CD4-positive, alpha-beta T cell treated with Interleukin-17A for 1 hour (primary cell): Measurements from ENCODE around the gene YBX1.
"Not testable (repeated sequence)": the region's sequence is repeated elsewhere in the genome, so short reads cannot be mapped to it uniquely, and the experiment has no call there.

ENCODE experiments used
- DNase-seq: peaks from one replicate; pipeline ENCODE4 v3.0.0-alpha.2; 2020

The YBX1 gene

GRCh38 chr1:42681741-42682483 lies at the start of gene YBX1:
TSS of gene YBX1 (plus strand) at chr1:42682418. CDS start at chr1:42682566, 148 bp downstream.
- DNase-seq: peak; percentile 99

- DNase-seq: no peak
These were observed 43.1 kb upstream of the YBX1 start for GRCh38 chr1:42639116-42639515.

- DNase-seq: no peak
These were observed 36.2 kb upstream of the YBX1 start for GRCh38 chr1:42646056-42646455.

GRCh38 chr1:42657201-42657600 lies 25.0 kb upstream of the YBX1 start:
- DNase-seq: no peak

- peak; percentile 93 for DNase-seq
These were observed 24.0 kb upstream of the YBX1 start, which contains the start of gene PPIH for GRCh38 chr1:42657981-42658876. TSS of gene PPIH (plus strand) at chr1:42658423. CDS start at chr1:42658447, 24 bp downstream.

GRCh38 chr1:42658877-42659337 lies 23.3 kb upstream of the YBX1 start:
- DNase-seq: no peak

GRCh38 chr1:42660907-42661500 lies 21.2 kb upstream of the YBX1 start:
- no peak for DNase-seq

- DNase-seq: no peak
These were observed 12.3 kb upstream of the YBX1 start for GRCh38 chr1:42669936-42670335.

- DNase-seq: no peak
These were observed 11.8 kb upstream of the YBX1 start for GRCh38 chr1:42670425-42670824.

GRCh38 chr1:42674214-42674613 lies 8.0 kb upstream of the YBX1 start:
- no peak for DNase-seq

GRCh38 chr1:42674682-42675081 lies 7.5 kb upstream of the YBX1 start:
- DNase-seq: no peak

- no peak for DNase-seq
These were observed 6.8 kb upstream of the YBX1 start for GRCh38 chr1:42675467-42675866.

- DNase-seq: no peak
These were observed 5.6 kb upstream of the YBX1 start for GRCh38 chr1:42676534-42677087.

GRCh38 chr1:42679364-42679983 lies 2.7 kb upstream of the YBX1 start:
- DNase-seq: no peak

GRCh38 chr1:42680055-42680454 lies 2.2 kb upstream of the YBX1 start:
- DNase-seq: no peak

GRCh38 chr1:42680921-42681683 lies 1.1 kb upstream of the YBX1 start:
- peak; percentile 46 for DNase-seq

GRCh38 chr1:42682484-42682738 lies 193 bp downstream of the YBX1 start:
- not testable (repeated sequence) for DNase-seq

GRCh38 chr1:42682739-42683531 lies 717 bp downstream of the YBX1 start:
- DNase-seq: peak; percentile 69

GRCh38 chr1:42684139-42684538 lies 1.9 kb downstream of the YBX1 start:
- peak; percentile 32 for DNase-seq

- DNase-seq: no peak
These were observed 4.2 kb downstream of the YBX1 start for GRCh38 chr1:42686418-42686817.

- no peak for DNase-seq
These were observed 7.7 kb downstream of the YBX1 start for GRCh38 chr1:42689912-42690311.
